Measurements from ENCODE around the gene SUPT5H.

Gene SUPT5H

GRCh38 chr19:39423258-39424086 lies 21.9 kb upstream of the SUPT5H start:
- no peak for ATAC-seq
- no peak for TF ChIP-seq BACH2 (CRISPR knock-in tag; IDR thresholded peaks at IDR 0.05; ENCODE audit: borderline replicate concordance)
- TF ChIP-seq, protein P1, sequence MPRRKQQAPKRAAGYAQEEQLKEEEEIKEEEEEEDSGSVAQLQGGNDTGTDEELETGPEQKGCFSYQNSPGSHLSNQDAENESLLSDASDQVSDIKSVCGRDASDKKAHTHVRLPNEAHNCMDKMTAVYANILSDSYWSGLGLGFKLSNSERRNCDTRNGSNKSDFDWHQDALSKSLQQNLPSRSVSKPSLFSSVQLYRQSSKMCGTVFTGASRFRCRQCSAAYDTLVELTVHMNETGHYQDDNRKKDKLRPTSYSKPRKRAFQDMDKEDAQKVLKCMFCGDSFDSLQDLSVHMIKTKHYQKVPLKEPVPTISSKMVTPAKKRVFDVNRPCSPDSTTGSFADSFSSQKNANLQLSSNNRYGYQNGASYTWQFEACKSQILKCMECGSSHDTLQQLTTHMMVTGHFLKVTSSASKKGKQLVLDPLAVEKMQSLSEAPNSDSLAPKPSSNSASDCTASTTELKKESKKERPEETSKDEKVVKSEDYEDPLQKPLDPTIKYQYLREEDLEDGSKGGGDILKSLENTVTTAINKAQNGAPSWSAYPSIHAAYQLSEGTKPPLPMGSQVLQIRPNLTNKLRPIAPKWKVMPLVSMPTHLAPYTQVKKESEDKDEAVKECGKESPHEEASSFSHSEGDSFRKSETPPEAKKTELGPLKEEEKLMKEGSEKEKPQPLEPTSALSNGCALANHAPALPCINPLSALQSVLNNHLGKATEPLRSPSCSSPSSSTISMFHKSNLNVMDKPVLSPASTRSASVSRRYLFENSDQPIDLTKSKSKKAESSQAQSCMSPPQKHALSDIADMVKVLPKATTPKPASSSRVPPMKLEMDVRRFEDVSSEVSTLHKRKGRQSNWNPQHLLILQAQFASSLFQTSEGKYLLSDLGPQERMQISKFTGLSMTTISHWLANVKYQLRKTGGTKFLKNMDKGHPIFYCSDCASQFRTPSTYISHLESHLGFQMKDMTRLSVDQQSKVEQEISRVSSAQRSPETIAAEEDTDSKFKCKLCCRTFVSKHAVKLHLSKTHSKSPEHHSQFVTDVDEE (CRISPR knock-in tag; IDR thresholded peaks at IDR 0.05), result no peak
- no peak for TF ChIP-seq ARNTL (CRISPR knock-in tag; IDR thresholded peaks at IDR 0.05; ENCODE audit: borderline replicate concordance, low read depth)
- TF ChIP-seq ZFP3 (CRISPR knock-in tag; IDR thresholded peaks at IDR 0.05), result no peak
- TF ChIP-seq, protein P2, sequence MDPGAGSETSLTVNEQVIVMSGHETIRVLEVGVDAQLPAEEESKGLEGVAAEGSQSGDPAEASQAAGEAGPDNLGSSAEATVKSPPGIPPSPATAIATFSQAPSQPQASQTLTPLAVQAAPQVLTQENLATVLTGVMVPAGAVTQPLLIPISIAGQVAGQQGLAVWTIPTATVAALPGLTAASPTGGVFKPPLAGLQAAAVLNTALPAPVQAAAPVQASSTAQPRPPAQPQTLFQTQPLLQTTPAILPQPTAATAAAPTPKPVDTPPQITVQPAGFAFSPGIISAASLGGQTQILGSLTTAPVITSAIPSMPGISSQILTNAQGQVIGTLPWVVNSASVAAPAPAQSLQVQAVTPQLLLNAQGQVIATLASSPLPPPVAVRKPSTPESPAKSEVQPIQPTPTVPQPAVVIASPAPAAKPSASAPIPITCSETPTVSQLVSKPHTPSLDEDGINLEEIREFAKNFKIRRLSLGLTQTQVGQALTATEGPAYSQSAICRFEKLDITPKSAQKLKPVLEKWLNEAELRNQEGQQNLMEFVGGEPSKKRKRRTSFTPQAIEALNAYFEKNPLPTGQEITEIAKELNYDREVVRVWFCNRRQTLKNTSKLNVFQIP (CRISPR knock-in tag; IDR thresholded peaks at IDR 0.05; ENCODE audit: borderline replicate concordance, low read depth), result no peak
- TF ChIP-seq RARB (CRISPR knock-in tag; IDR thresholded peaks at IDR 0.05), result no peak
- TF ChIP-seq, protein P3, sequence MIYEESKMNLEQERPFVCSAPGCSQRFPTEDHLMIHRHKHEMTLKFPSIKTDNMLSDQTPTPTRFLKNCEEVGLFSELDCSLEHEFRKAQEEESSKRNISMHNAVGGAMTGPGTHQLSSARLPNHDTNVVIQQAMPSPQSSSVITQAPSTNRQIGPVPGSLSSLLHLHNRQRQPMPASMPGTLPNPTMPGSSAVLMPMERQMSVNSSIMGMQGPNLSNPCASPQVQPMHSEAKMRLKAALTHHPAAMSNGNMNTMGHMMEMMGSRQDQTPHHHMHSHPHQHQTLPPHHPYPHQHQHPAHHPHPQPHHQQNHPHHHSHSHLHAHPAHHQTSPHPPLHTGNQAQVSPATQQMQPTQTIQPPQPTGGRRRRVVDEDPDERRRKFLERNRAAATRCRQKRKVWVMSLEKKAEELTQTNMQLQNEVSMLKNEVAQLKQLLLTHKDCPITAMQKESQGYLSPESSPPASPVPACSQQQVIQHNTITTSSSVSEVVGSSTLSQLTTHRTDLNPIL (CRISPR knock-in tag; IDR thresholded peaks at IDR 0.05; ENCODE audit: low read depth), result no peak
- no peak for TF ChIP-seq CSRNP3 (CRISPR knock-in tag; IDR thresholded peaks at IDR 0.05)
- TF ChIP-seq ZC3H10 (CRISPR knock-in tag; IDR thresholded peaks at IDR 0.05), result no peak
- no peak for TF ChIP-seq ZNF8 (CRISPR knock-in tag; IDR thresholded peaks at IDR 0.05)
- TF ChIP-seq PPARA (CRISPR knock-in tag; IDR thresholded peaks at IDR 0.05; ENCODE audit: borderline replicate concordance), result no peak
- no peak for TF ChIP-seq ZNF70 (CRISPR knock-in tag; IDR thresholded peaks at IDR 0.05)
- TF ChIP-seq GLIS3 (CRISPR knock-in tag; IDR thresholded peaks at IDR 0.05), result no peak
- TF ChIP-seq ESRRG (CRISPR knock-in tag; IDR thresholded peaks at IDR 0.05), result no peak
- no peak for TF ChIP-seq ZFP30 (CRISPR knock-in tag; IDR thresholded peaks at IDR 0.05)
- no peak for TF ChIP-seq PATZ1 (CRISPR knock-in tag; IDR thresholded peaks at IDR 0.05; ENCODE audit: borderline replicate concordance)
- TF ChIP-seq TCF4 (CRISPR knock-in tag; IDR thresholded peaks at IDR 0.05; ENCODE audit: borderline replicate concordance), result no peak
- TF ChIP-seq SNAI2 (CRISPR knock-in tag; IDR thresholded peaks at IDR 0.05), result no peak
- no peak for TF ChIP-seq ISL1 (CRISPR knock-in tag; IDR thresholded peaks at IDR 0.05)

GRCh38 chr19:39424934-39425333 lies 20.4 kb upstream of the SUPT5H start:
- TF ChIP-seq, protein P1 (CRISPR knock-in tag; IDR thresholded peaks at IDR 0.05), result no peak
- TF ChIP-seq ZNF8 (CRISPR knock-in tag; IDR thresholded peaks at IDR 0.05), result no peak
- TF ChIP-seq ARNTL (CRISPR knock-in tag; IDR thresholded peaks at IDR 0.05; ENCODE audit: borderline replicate concordance, low read depth), result no peak
- no peak for TF ChIP-seq CSDC2 (CRISPR knock-in tag; IDR thresholded peaks at IDR 0.05)
- no peak for TF ChIP-seq RARB (CRISPR knock-in tag; IDR thresholded peaks at IDR 0.05)
- no peak for TF ChIP-seq ZNF70 (CRISPR knock-in tag; IDR thresholded peaks at IDR 0.05)
- no peak for TF ChIP-seq OSR1 (CRISPR knock-in tag; IDR thresholded peaks at IDR 0.05)
- no peak for TF ChIP-seq ZNF565 (CRISPR knock-in tag; conservative IDR thresholded peaks at IDR 0.05; ENCODE audit: low read depth)
- TF ChIP-seq SNAI2 (CRISPR knock-in tag; IDR thresholded peaks at IDR 0.05), result no peak
- TF ChIP-seq, protein P3 (CRISPR knock-in tag; IDR thresholded peaks at IDR 0.05; ENCODE audit: low read depth), result no peak
- TF ChIP-seq ZFP30 (CRISPR knock-in tag; IDR thresholded peaks at IDR 0.05), result no peak
- TF ChIP-seq TOX (CRISPR knock-in tag; IDR thresholded peaks at IDR 0.05; ENCODE audit: borderline replicate concordance), result no peak
- no peak for TF ChIP-seq ZFP3 (CRISPR knock-in tag; IDR thresholded peaks at IDR 0.05)
- no peak for ATAC-seq
